Osteoblast (primary cell): ENCODE measurements around the gene PTH1R. TPM values are rescaled to one million over a fixed set of nuclear protein-coding genes. Genes with fewer than 3 reads are reported as not detected.

Experiments
- DNase-seq: peaks from one replicate; pipeline ENCODE4 v3.0.0; 2011; ENCODE audit warnings: low spot score, mixed read lengths; ENCODE audit not compliant: insufficient read length; ENCODE audit errors: missing footprints
- H2AFZ ChIP-seq: 2 replicates; pipeline ENCODE4 v1.6.0; 2011; ENCODE audit warnings: mild to moderate bottlenecking, low read length
- H3K27ac ChIP-seq: 2 replicates; pipeline ENCODE4 v1.5.1; 2011; ENCODE audit warnings: mild to moderate bottlenecking, low read depth, low read length, moderate library complexity
- H3K27me3 ChIP-seq: 2 replicates; pipeline ENCODE4 v1.6.0; 2012; ENCODE audit warnings: mild to moderate bottlenecking, control low read depth, inconsistent platforms, low read length, moderate library complexity; ENCODE audit not compliant: insufficient read depth
- H3K36me3 ChIP-seq: 2 replicates; pipeline ENCODE4 v1.5.1; 2011; ENCODE audit warnings: mild to moderate bottlenecking, low read length, control low read depth, moderate library complexity; ENCODE audit not compliant: insufficient read depth
- H3K4me1 ChIP-seq: 2 replicates; pipeline ENCODE4 v1.5.1; 2011; ENCODE audit warnings: mild to moderate bottlenecking, low read length, control low read depth, moderate library complexity; ENCODE audit not compliant: insufficient read depth
- H3K4me2 ChIP-seq: 2 replicates; pipeline ENCODE4 v1.6.0; 2011; ENCODE audit warnings: mild to moderate bottlenecking, low read length; ENCODE audit not compliant: insufficient read depth
- H3K4me3 ChIP-seq: fragments of 200-600 bp; sonication (generic); 3 replicates; pipeline ENCODE4 v1.5.1; 2012; ENCODE audit warnings: mild to moderate bottlenecking, low read length, inconsistent platforms; ENCODE audit not compliant: insufficient read depth
- H3K79me2 ChIP-seq: 2 replicates; pipeline ENCODE4 v1.6.0; 2012; ENCODE audit warnings: mild to moderate bottlenecking, low read length, control low read depth, inconsistent platforms; ENCODE audit not compliant: insufficient read depth
- H3K9me3 ChIP-seq: 2 replicates; pipeline ENCODE4 v1.5.1; 2011; ENCODE audit warnings: low read depth, low read length, control low read depth
- H4K20me1 ChIP-seq: 2 replicates; pipeline ENCODE4 v1.6.0; 2012; ENCODE audit warnings: mild to moderate bottlenecking, low read length, control low read depth; ENCODE audit not compliant: insufficient read depth
- small RNA-seq: library from RNA; depleted of rRNA; stranded (forward); fragments of <200 nt; gene quantifications from one replicate; pipeline ENCODE3, GENCODE V24; 2012
- total RNA-seq: library from RNA; depleted of rRNA; stranded (reverse); fragments of >200 nt; gene quantifications from 2 replicates; pipeline ENCODE4 v1.2.3, GENCODE V29; 2012
- TF ChIP-seq, protein P1 (sequence below): IDR thresholded peaks from 2 replicates; pipeline ENCODE4 v1.5.1; 2011; ENCODE audit warnings: mild to moderate bottlenecking, low read depth, low read length, moderate library complexity; ENCODE audit errors: extremely low read depth

The PTH1R gene
- total RNA-seq, 1 donor = 0.36 TPM

DNA sequence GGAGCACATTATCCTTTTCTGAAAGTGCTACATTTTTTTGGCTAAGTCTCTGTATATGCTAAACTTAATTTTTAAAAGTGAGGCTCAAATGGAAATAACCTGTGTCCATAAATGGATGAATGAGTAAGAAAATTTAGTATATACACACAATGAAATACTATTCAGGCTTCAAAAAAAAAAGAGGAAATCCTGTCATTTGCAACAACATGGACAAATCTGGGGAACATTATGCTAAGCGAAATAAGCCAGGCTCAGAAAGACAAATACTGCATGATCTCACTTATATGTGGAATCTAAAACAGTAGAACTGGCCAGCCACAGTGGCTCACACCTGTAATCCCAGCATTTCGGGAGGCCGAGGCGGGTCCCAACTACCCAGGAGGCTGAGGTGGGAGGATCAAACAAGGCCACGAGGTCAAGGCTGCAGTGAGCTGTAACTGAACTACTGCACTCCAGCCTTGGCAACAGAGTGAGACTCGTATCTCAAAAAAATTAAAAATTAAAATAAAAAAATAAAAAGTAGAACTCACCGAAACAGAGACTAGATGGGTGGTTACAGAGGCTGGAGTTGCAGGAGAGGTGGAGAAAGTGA is 73.2 kb downstream of the PTH1R start:
- peaks cover 88% of the 10 kb centered on the region for H4K20me1 ChIP-seq

DNA sequence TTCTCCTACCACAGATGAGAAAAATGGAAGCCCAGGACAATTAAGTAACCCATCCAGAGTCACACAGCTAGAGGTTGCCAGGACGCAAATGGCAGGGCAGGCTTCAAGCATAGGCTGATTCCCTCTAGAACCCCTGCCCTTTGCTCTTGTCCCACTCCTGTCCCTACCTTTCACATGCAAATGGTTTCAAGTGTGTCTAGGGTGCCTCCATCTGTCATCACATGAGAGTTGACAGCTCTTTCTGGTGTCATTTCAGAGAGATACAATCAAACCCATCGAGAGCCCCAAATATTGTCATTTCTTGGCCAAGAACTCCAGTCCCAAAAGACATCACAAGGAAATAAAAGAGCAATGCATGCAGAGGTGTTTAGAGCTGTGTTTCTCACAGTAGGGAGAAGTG is 75.3 kb downstream of the PTH1R start:
- peaks cover 11% of the 10 kb centered on the region for H3K4me1 ChIP-seq
- no peaks in the 10 kb centered on the region for H3K36me3 ChIP-seq
- no peak overlapping the region for H3K27ac ChIP-seq
- peaks cover 80% of the 10 kb centered on the region for H4K20me1 ChIP-seq
- H3K27me3 ChIP-seq = no peaks in the 10 kb centered on the region
- no peak overlapping the region for H3K4me3 ChIP-seq
- TF ChIP-seq, protein P1, sequence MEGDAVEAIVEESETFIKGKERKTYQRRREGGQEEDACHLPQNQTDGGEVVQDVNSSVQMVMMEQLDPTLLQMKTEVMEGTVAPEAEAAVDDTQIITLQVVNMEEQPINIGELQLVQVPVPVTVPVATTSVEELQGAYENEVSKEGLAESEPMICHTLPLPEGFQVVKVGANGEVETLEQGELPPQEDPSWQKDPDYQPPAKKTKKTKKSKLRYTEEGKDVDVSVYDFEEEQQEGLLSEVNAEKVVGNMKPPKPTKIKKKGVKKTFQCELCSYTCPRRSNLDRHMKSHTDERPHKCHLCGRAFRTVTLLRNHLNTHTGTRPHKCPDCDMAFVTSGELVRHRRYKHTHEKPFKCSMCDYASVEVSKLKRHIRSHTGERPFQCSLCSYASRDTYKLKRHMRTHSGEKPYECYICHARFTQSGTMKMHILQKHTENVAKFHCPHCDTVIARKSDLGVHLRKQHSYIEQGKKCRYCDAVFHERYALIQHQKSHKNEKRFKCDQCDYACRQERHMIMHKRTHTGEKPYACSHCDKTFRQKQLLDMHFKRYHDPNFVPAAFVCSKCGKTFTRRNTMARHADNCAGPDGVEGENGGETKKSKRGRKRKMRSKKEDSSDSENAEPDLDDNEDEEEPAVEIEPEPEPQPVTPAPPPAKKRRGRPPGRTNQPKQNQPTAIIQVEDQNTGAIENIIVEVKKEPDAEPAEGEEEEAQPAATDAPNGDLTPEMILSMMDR = no peak
- H3K4me2 ChIP-seq = no peak overlapping the region
- peaks cover 95% of the 10 kb centered on the region for H3K79me2 ChIP-seq
- DNase-seq = no peak
- no peak overlapping the region for H2AFZ ChIP-seq
- no peaks in the 10 kb centered on the region for H3K9me3 ChIP-seq

More for the DNA sequence above, 73.2 kb downstream of the PTH1R start:
- no peaks in the 10 kb centered on the region for H3K9me3 ChIP-seq
- TF ChIP-seq, protein P1 = no peak
- no peak overlapping the region for H3K4me2 ChIP-seq
- H3K36me3 ChIP-seq = no peaks in the 10 kb centered on the region
- no peak overlapping the region for H2AFZ ChIP-seq
- peaks cover 20% of the 10 kb centered on the region for H3K4me1 ChIP-seq
- H3K79me2 ChIP-seq = peaks cover 96% of the 10 kb centered on the region
- H3K27me3 ChIP-seq = no peaks in the 10 kb centered on the region
- no peak for DNase-seq
- no peak overlapping the region for H3K4me3 ChIP-seq
- H3K27ac ChIP-seq = no peak overlapping the region

Small RNA genes lying within 50 kb of the gene (small RNA-seq; reads per million reads assigned to genes)
- gene AC109583.2 = not detected

Other genes with a start within 250 kb of the PTH1R start
- 1.1 and 1.8 TPM in 2 replicates for gene ALS2CL, start 184.0 kb upstream of the PTH1R start, total RNA-seq
- gene TMIE, start 176.3 kb upstream of the PTH1R start, total RNA-seq = under 0.01 TPM in 2 replicates
- not detected in 2 replicates for gene PRSS50, start 159.9 kb upstream of the PTH1R start, total RNA-seq
- gene MYL3, start 14.3 kb upstream of the PTH1R start, total RNA-seq = not detected in 2 replicates
- gene CCDC12, start 99.0 kb downstream of the PTH1R start, total RNA-seq = 17.4 and 20.6 TPM in 2 replicates
- 2.1 and 4.3 TPM in 2 replicates for gene NBEAL2, start 101.9 kb downstream of the PTH1R start, total RNA-seq